Fibroblast of lung (primary cell): ENCODE measurements around the gene SLC35A4.

Experiments
- CTCF ChIP-seq, 2 donors: IDR thresholded peaks in 1 of 2; conservative IDR thresholded peaks in 1 of 2; 1 replicate in 1 of 2; 2 replicates in 1 of 2; pipeline ENCODE4 v1.5.1; 2011 to 2012; ENCODE audit warnings: low read length in 2 of 2, control low read depth in 1 of 2, inconsistent platforms in 1 of 2, low read depth in 1 of 2, mild to moderate bottlenecking in 1 of 2
- EZH2 ChIP-seq: IDR thresholded peaks from 2 replicates; pipeline ENCODE4 v1.5.1; 2012; ENCODE audit warnings: low read length, control low read depth, mild to moderate bottlenecking; ENCODE audit errors: missing control alignments

GRCh38 chr5:140588311-140589070, 23.9 kb downstream of the SLC35A4 start:
- no peak for TF ChIP-seq CTCF (conservative IDR thresholded peaks at IDR 0.05 in 1 of 2, IDR thresholded peaks at IDR 0.05 in 1 of 2; ENCODE audit: low read depth in 1 of 2, low read length in 2 of 2)
- TF ChIP-seq EZH2: no peak
